HG03066 (cell line): ENCODE data around the gene FKBP8.
"Not testable (repeated sequence)": the region's sequence is repeated elsewhere in the genome, so short reads cannot be mapped to it uniquely, and the experiment has no call there.

Source experiments
- ATAC-seq: cut with Tn5 transposase; IDR thresholded peaks from one replicate; pipeline ENCODE4 v1.9.1; 2021; ENCODE audit warnings: low read depth; ENCODE audit not compliant: unreplicated experiment

Gene FKBP8

DNA sequence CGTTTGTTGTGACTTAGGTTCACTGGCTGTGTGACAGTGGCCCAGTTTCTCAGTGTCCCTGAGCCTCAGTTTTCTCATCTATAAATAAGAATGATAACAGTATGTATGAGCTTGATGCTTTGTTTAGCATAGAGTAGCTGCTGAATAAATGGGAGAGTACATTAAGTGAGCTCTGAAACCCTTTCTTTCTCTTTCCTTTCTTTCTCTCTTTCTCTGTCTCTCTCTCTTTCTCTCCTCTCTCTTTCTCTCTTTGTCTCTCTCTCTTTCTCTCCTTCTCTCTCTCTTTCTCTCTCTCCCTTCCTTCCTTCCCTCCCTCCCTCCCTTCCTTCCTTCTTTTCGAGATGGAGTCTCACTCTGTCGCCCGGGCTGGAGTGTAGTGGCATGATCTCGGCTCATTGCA lies 16.3 kb upstream of the FKBP8 start:
- no peak for ATAC-seq

DNA sequence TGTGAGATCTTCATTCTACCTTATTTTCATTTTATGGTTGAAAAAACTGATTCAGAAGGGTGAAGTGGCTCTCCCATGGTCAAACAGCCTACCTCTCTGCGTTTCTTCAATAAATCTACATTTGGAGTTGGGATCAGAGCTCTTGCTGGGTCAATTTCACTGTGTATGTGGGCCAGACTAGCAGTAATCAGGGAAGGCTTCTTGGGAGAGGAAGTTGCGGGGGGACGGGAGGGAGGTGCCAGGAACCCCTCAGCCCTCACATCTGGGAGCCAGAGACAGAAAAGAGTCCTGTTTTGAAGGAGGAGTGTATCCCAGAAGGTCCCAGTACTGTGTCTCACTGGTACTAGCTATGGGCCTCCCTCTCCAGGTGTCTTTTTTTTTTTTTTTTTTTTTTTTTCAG lies 15.2 kb upstream of the FKBP8 start:
- ATAC-seq: no peak

DNA sequence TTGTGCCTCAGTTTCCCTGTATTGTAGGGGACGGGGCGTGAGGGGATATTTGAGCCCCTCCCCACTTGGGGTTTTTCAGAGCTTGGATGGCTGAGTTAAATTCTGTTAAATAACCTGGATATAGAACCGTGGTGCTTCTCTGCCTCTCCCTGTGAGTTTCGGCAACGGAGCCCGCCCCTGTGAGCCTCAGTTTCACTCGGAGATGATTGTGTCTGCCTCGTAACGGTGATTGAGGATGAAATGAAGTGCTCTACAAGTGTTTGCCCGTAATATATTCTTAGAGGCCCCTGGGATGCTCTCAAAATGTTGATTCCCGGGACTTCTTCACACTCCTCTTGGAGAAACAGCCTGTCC lies 14.8 kb upstream of the FKBP8 start:
- no peak for ATAC-seq

DNA sequence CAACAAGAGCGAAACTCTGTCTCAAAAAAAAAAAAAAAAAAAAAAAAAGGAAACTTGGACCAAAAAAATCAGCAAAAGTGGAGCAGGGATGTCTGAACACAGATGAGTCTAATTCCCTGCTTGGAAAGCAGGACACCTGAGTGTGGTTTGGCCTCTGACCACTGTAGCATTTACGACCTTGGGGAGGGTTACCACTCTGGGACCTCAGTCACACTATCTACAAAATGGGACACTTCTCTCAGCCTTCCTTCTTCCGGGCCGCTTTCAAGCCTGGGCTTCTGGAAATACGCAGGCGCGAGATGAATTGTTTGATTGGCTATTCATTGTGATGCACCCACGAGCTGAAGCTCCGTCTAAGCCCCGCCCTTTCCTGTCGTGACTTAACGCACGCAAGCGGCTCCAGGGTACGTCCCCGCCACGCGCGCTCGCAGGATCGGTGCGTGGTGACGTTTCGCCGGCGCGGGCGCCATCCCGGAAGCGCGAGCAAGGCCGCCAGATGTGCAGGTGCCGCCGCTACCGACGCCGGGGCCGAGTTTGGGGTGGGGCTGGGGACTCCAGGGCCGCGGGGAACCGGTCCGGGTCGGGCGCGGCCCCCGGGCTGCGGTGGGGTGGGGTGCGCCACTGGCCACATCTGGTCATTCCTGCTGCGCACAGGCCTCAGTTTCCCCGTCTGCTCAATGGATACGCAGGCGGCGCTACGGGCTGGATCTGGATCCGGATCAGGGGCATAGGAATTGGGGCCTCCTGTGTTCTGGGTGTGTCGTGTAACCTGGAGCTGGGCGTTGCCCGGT lies 14.2 kb upstream of the FKBP8 start, which contains the start of gene KXD1:
TSS of gene KXD1 (plus strand) at position 460 of the 791 bp plus-strand sequence. CDS start 4,187 bp downstream, outside the sequence.
- ATAC-seq: peak; percentile 94

DNA sequence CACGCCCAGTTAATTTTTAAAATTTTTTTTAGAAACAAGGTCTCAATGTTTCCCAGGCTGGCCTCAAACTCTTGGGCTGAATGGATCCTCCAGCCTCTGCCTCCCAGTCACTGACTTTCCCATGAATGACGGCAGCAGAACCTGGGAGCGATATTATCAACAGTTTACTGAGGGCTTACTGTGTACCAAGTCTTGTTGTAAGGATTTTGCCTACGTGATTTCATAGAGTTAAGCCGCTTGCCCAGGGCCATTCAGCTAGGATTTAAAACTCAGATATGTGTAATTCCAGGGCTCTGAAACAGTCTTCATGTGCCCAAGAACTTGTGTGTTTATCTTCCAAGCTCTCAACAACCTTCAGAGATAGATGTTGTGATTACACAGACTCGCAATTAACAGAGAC lies 8.3 kb upstream of the FKBP8 start:
- ATAC-seq: no peak

DNA sequence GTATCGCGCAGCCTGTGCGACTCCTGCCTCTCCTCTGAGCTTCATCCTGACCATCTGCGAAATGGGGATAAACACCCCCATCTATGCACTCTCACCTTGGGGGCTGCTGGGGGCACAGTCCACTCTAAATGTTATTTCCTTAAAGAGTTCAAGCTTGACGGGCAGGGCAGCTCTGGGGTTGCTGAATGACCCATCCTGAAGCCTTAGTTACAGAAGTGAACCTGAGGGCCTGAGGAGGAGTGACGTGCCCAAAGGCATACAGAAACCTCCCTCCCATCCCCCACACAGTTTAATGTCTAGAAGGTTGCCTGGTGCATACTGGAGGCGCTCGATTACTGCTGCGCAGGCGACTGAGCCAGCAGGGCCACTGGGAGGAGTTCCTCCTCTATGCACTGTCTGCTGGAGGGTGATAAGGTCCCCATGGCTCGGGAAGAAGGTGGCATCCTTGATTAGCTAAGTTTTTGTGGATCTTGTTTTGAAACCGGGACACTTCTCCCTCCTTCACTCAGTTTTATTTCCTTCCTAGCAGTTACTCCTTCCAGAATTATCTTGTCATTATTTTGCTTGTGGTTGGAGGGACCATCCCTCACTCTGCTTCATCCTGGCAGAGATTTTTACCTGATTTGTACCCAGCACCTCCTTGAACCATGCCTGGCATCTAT lies 572 bp upstream of the FKBP8 start:
- peak; percentile 67 for ATAC-seq

DNA sequence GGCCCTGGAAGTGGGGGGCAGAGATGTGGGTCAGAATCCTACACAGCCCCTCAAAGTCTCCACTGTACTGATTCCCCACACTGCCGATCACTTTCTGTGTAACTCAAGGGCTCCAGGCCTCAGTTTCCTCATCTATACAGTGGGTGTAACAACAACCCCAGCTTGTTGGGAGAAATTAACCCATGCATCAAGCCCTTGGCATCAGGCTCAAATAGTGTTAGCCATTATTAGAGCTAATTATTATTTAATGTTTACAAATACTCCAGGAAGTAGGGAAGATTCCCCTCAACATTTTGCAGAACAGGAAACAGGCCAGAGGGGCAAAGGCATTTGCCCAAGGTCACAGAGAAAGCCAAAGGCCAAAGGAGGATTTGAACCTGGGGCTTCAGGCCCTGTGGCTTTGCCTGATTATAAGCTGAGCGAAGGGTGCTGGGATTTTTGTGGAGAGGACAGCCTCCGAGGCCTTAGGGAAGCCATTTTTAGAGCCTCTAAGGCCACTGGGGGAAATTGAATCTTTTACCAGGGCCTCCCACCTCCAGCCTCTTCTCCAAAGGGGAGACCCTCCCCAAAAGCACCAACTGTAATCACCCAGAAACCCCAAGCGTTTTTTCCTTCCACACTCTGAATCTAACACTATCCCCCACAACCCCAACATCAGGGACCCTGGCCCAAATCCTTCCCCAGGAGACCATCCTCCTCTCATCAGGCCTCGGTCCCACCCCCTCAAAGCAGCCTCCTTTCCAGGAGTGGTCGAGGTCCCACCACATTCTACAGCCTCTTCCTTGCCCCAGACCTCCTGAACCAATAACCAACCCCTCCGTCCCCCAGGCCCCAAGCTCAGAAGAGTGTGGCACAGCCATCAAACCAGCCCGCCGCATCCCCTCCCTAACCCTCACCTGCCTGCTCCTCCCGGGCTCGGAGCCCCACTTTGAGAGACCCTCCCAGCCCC lies 1.1 kb downstream of the FKBP8 start:
- ATAC-seq: no peak

DNA sequence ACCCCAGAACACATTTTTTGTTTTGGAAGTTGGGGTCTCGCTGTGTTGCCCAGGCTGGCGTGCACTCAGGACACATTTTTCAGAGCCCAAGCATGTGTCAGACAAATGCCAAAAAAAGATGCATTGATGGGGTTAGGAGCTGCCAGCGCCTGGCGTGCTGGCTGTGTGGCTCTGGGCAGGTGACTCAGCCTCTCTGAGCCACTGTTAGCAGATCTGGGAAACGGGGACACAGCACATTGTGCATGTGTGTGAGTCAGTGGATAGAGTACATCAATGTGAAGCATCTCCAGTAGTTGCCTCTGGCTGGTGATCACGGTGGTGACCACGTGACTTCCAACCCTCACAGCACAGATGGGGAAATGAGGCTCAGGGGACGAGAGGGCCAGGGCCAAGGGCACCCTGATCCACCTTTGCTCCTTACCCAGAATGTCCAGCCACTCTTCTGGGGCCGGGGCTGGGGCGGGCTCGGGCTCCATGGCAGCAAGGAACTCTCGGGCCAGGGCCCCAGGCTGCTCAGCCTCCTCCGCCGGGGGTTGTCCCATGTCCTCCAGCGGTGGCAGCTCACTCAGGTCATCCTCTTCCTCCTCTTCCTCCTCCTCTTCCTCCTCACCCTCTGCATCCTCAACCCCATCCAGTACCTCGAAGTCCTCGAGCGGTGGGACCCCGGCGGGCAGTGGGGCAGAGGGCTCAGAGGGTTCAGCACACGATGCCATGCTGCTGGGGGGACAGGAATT lies 1.9 kb downstream of the FKBP8 start:
- no peak for ATAC-seq

DNA sequence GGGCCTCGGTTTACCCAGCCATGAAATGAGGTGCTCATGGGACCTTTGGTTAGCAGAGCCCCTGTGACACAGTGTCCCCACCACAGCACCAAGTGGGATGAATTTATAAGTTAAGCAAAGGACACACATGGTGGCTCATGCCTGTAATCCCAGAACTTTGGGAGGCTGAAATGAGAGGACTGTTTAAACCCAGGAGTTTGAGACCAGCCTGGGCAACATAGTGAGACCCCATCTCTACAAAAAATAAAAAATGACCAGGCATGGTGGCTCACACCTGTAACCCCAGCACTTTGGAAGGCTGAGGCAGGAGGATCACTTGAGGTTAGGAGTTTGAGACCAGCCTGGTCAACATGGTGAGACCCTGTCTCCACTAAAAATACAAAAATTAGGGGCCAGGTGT lies 3.2 kb downstream of the FKBP8 start:
- ATAC-seq: not testable (repeated sequence)

DNA sequence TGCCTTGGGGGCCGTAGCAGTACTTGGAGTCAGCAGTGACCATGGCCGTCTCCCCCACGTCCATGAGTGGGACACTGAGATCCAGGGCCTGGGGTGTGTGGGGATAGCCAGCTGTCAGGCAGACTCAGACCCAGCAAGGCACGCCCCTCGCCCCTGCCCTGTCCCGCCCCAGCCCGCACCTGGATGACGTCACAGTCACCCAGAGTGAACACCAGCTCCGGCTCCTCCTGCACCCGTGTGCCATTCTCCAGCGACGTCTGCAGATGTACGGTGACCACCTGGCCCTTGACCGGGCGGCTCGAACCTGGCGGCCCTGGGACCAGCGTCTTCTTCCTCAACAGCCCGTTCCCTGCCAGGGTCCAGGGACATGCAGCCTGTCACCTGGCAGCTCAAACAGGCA lies 4.0 kb downstream of the FKBP8 start:
- ATAC-seq: no peak

DNA sequence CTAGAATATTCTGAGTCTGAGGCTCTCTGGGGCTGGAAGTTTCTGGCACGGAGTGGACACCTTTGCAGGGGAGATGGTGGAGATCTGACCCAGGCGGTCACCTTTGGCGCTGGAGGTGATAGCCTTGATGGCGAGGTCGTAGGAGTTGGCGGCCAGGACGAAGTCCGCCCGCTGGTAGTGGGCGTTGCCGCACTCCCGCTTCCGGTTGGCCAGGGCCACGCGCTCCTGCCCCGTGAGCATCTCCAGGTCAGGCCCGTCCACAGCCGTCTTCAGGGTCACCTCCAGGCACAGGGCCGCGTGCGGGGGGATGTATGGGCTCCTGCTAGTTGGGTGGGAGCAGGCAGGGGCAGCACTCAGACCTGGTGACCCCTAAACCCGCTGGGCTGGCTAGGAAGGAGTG lies 5.3 kb downstream of the FKBP8 start:
- no peak for ATAC-seq

DNA sequence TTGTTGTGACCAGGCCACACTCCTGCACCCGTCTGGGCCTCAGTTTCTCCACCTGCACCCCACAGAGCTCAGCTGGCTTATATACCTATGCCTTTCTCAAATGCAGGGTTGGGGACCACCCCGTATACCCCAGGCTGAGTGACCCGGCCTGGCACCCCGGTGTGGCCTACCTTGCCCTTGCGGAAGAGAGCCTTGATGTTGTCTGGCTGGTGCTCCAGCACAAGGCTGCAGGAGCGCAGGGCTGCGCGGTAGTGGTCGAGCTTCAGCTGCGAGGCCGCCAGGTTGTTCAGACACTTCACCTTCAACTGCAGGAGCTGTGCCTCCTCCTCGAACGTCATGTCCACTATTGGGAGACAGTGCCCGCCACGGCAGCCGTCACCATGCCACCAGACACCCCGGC lies 5.9 kb downstream of the FKBP8 start:
- ATAC-seq: no peak

DNA sequence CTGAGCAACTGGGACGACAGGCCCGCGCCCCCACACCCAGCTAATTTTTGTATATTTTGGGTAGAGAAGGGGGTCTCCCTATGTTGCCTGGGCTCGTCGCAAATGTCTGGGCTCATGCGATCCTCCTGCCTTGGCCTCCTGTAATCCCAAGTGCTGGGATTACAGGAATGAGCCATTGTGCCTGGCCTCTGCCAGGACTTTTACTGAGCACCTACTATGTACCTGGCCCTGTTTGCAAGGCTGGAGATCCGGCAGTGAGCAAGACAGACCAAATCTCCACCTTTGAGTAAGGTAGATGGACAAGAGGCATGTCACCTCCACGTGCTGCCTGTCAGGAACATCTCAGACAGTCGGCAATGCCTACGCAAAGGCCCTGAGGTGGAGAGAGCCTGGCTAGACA lies 6.9 kb downstream of the FKBP8 start:
- ATAC-seq: no peak

DNA sequence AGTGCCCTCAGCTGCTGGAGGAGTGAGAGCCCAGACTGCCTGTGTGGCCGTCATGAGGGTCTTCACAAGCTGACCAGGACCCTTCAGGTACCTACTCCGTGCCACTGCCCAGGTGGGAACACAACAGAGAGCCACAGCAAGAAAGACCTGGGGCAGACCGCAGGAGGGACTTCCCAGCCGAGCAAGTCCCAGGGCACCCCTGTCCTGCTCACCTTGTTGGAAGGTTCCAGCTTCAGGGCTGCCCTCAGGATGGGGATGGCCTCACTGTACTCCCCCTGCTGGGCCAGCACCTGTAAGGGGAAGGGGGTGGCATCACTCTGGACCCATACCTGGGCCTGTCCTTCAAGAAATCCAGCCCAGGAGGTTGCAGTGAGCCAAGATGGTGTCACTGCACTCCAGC lies 10.3 kb downstream of the FKBP8 start:
- ATAC-seq: no peak

DNA sequence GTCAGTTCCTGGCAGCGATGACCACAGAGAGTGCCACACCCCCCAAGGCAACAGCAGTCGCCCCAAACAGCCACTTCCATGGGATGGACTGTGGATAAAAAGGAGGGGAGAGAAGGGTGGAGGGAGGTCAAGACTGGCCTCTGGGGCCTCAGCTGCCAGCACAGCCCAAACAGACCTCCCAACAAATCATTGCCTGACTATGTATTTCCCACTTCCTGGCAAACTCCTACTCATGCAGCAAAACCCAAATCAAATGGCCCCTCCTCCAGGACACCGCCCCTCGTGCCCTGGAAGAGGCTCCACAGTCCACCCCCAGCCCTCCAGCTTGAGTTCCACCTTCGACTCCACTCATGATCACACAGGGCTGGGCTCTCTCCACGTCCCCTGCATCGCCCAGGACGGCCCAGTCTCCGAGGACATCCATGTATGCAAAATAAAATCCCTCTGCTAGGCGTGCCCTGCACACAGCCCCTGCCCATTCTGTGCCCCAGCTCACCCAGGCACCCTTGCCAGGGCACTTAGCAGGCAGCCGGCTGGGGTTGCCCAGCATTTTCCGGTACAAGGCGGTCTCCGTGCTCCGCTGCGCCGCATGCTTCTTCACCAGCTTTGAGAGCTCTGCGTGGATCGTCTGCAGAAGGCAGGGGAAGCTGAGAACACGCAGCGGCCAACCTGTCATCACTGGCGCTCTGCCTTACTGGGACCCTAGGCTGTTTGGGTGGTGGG lies 11.0 kb downstream of the FKBP8 start:
- no peak for ATAC-seq

DNA sequence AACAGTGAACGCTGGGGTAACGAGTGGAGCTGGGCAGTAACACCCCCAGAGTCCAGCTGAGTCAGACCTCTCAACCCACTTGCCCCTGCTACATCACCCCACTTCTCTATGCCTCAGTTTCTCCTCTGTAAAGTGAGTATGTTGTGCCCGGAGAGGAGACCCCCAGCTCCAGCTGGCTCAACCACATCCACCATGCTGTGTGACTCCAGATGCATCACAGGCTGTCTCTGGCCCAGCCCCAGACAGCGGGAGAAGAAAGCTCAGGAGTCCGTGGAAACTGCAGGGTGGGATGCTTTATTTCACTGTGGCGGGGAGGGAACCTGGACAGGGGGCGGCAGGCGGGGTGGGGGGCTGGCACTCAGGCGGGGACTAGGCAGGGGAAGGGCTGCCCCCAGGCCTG lies 11.9 kb downstream of the FKBP8 start:
- ATAC-seq: no peak

DNA sequence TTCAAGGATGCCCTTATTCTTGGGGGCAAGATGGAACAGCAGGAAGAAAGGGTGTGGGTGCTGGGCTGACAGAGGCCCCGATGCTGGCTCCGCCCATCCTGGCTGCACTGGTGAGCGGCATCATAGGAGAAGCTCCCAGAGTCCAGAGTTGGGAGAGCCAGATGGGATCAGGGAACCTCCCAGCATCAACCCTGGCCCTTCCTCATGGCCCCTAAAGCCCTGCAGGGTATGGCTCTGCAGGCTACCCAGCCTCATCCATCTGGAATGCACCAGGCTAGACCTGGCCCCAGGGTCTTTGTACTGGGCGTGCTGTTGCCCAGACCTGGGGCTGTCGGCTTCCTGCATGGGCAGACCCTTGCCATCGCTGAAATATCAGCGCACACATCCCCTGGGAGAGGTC lies 13.6 kb downstream of the FKBP8 start:
- ATAC-seq: no peak

DNA sequence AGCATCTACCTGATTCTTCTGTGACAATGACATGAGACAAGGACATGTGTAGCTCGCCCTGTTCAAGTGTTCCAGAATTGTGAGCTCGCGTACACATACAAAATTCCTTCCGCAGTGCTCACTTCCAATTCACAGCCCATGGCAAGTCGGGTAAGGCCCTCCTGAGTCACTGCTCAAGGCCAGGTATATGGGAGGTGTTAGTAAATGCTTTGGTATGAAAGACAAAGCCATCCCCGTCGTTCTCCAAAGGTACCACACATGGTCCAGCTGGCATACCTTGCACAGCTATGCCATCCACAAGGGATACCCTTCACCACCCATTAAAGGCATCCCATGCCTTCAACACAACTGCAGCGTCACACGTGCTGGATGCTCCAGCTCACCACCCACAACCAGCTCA lies 17.1 kb downstream of the FKBP8 start:
- ATAC-seq: no peak

DNA sequence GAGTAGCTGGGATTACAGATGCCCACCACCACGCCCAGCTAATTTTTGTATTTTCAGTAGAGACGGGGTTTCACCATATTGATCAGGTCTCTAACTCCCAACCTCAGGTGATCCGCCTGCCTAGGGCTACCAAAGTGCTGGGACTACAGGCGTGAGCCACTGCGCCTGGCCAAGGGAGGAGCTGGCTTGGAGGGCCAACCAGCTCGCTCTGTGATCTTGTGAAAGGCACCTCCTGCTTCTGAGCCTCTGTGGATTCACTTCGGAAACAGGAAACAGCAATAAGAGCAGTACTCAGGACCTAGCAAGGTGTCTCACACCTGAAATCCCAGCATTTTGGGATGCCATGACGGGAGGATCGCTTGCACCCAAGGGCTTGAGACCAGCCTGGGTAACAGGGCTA lies 19.5 kb downstream of the FKBP8 start:
- ATAC-seq: no peak

DNA sequence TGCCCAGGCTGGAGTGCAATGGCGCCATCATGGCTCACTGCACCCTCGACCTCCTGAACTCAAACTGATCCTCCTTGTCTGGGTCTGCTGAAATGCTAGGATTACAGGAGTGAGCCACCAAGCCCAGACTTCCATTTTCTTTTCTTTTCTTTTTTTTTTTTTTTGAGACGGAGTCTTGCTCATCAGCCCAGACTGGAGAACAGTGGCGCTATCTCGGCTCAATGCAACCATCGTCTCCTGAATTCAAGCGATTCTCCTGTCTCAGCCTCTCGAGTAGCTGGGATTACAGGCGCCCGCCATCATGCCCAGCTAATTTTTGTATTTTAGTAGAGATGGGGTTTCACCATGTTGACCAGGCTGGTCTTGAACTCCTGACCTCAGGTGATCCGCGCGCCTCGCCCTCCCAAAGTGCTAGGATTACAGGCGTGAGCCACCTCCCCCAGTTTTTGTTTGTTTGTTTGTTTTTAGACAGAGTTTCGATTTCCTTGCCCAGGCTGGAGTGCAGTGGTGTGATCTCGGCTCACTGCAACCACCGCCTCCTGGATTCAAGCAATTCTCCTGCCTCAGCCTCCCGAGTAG lies 20.4 kb downstream of the FKBP8 start:
- ATAC-seq: not testable (repeated sequence)
